K562 (cell line): Measurements from ENCODE around the gene CEBPB. TPM values are rescaled to one million over a fixed set of nuclear protein-coding genes. Genes with fewer than 3 reads are reported as not detected.

Experiments
- BRD9 ChIP-seq: fragments of 450-650 bp; IDR thresholded peaks from 2 replicates; pipeline ENCODE4 v1.6.1; 2018; ENCODE audit warnings: low read depth; ENCODE audit not compliant: partially characterized antibody
- FOXM1 ChIP-seq, 2 experiments: fragments of 450-650 bp in 1 of 2; sonication (generic) in 1 of 2; formaldehyde crosslinking in 1 of 2; IDR thresholded peaks; 2 replicates each; pipeline versions ENCODE4 v1.6.1 to v1.9.0; 2017 to 2022; ENCODE audit warnings: low read depth in 2 of 2, mild to moderate bottlenecking in 2 of 2, missing genetic modification reagents in 1 of 2, moderate library complexity in 1 of 2
- GATA2 ChIP-seq: sonication (generic); formaldehyde crosslinking; IDR thresholded peaks from 2 replicates; pipeline ENCODE4 v1.4.0; 2020; ENCODE audit warnings: mild to moderate bottlenecking, missing genetic modification reagents
- HDAC6 ChIP-seq: IDR thresholded peaks from 2 replicates; pipeline ENCODE4 v1.6.1; 2012; ENCODE audit warnings: low read depth, mild to moderate bottlenecking, control low read depth, inconsistent platforms, low read length, moderate library complexity
- ILF3 ChIP-seq: fragments of 450-650 bp; IDR thresholded peaks from 2 replicates; pipeline ENCODE4 v1.6.1; 2018; ENCODE audit warnings: antibody characterized with exemption, mild to moderate bottlenecking, moderate library complexity, borderline replicate concordance
- KAT7 ChIP-seq: sonication (generic); formaldehyde crosslinking; IDR thresholded peaks from 2 replicates; pipeline ENCODE4 v1.8.0; 2022; ENCODE audit warnings: missing genetic modification reagents, mild to moderate bottlenecking, borderline replicate concordance
- MTA1 ChIP-seq: fragments of 450-650 bp; IDR thresholded peaks from 2 replicates; pipeline ENCODE4 v1.6.1; 2017; ENCODE audit warnings: borderline replicate concordance
- MXD1 ChIP-seq: fragments of 250-450 bp; sonication (Bioruptor Pico); IDR thresholded peaks from 2 replicates; pipeline ENCODE4 v1.8.0; 2021; ENCODE audit warnings: borderline replicate concordance, mild to moderate bottlenecking, moderate library complexity; ENCODE audit not compliant: poor library complexity, severe bottlenecking
- NEUROD1 ChIP-seq: fragments of 150-350 bp; IDR thresholded peaks from 2 replicates; pipeline ENCODE4 v1.6.1; 2014; ENCODE audit warnings: borderline replicate concordance, low read length, low read depth; ENCODE audit not compliant: partially characterized antibody
- NFE2 ChIP-seq: IDR thresholded peaks from 2 replicates; pipeline ENCODE4 v1.6.1; 2014; ENCODE audit warnings: antibody characterized with exemption, low read depth
- NFIC ChIP-seq: fragments of 450-650 bp; IDR thresholded peaks from 2 replicates; pipeline ENCODE4 v1.6.1; 2017; ENCODE audit warnings: mild to moderate bottlenecking, inconsistent platforms
- PTTG1 ChIP-seq: fragments of 450-650 bp; IDR thresholded peaks from 2 replicates; pipeline ENCODE4 v1.6.1; 2016; ENCODE audit warnings: low read depth, mild to moderate bottlenecking, missing genetic modification characterization, missing compliant biosample characterization
- RCOR1 ChIP-seq, 2 experiments: IDR thresholded peaks; 2 replicates each; pipeline ENCODE4 v1.6.1; 2012; ENCODE audit warnings: low read depth in 2 of 2, low read length in 2 of 2, borderline replicate concordance in 1 of 2, improper control_type of control experiment in 1 of 2
- SMARCB1 ChIP-seq: IDR thresholded peaks from 2 replicates; pipeline ENCODE4 v1.6.1; 2011; ENCODE audit warnings: improper control_type of control experiment, low read depth; ENCODE audit not compliant: insufficient read length
- SP1 ChIP-seq: sonication (generic); formaldehyde crosslinking; IDR thresholded peaks from 2 replicates; pipeline ENCODE4 v1.8.1; 2022; ENCODE audit warnings: mild to moderate bottlenecking, missing genetic modification reagents
- TARDBP ChIP-seq: fragments of 450-650 bp; IDR thresholded peaks from 2 replicates; pipeline ENCODE4 v1.6.1; 2016
- TFE3 ChIP-seq: fragments of 450-650 bp; formaldehyde crosslinking; IDR thresholded peaks from 2 replicates; pipeline ENCODE4 v1.4.0; 2020; ENCODE audit warnings: mild to moderate bottlenecking, mixed read lengths
- ZC3H8 ChIP-seq: fragments of 450-650 bp; IDR thresholded peaks from 2 replicates; pipeline ENCODE4 v1.6.1; 2017
- ZNF282 ChIP-seq: sonication (generic); formaldehyde crosslinking; IDR thresholded peaks from 2 replicates; pipeline ENCODE4 v1.8.1; 2023; ENCODE audit warnings: missing genetic modification reagents
- ZNF75A ChIP-seq: fragments of 450-650 bp; formaldehyde crosslinking; IDR thresholded peaks from 2 replicates; pipeline ENCODE4 v1.4.0; 2020; ENCODE audit warnings: mild to moderate bottlenecking
- polyA plus RNA-seq, 8 experiments: library from polyadenylated mRNA; depleted of rRNA in 4 of 8; stranded (reverse) in 5 of 8; unstranded in 3 of 8; fragments of >200 nt; fragmentation: Nextera tagmentation in 2 of 8; fragmentation: Illumina TruSeq in 1 of 8; extraction: Ambion mirVana in 2 of 8; extraction: Trizol in 1 of 8; gene quantifications; 2 replicates each; pipeline versions ENCODE4 v1.2.1 to v1.2.3, GENCODE V29; 2011 to 2014; ENCODE audit warnings: inconsistent platforms in 1 of 8, missing spikeins in 1 of 8
- total RNA-seq, 7 experiments: library from RNA; depleted of rRNA in 6 of 7; stranded (reverse); fragments of >200 nt in 6 of 7; fragmentation: Illumina TruSeq in 2 of 7; extraction: Trizol in 2 of 7; gene quantifications; 2 replicates each; pipeline versions ENCODE4 v1.2.1 to v1.2.3, GENCODE V29; 2011 to 2021; ENCODE audit warnings: low replicate concordance in 1 of 7
- TF ChIP-seq, protein P1 (sequence below): sonication (generic); formaldehyde crosslinking; IDR thresholded peaks from 2 replicates; pipeline ENCODE4 v1.8.0; 2022; ENCODE audit warnings: missing genetic modification reagents, mild to moderate bottlenecking, moderate library complexity, borderline replicate concordance
- TF ChIP-seq, protein P2 (sequence below): fragments of 250-450 bp; sonication (Bioruptor Pico); IDR thresholded peaks from 2 replicates; pipeline ENCODE4 v1.5.0; 2021; ENCODE audit warnings: mild to moderate bottlenecking, borderline replicate concordance
- TF ChIP-seq, protein P3 (sequence below): IDR thresholded peaks from 2 replicates; pipeline ENCODE4 v1.6.1; 2011; ENCODE audit not compliant: insufficient read length; ENCODE audit errors: extremely low read depth

The CEBPB gene
- total and polyA plus RNA-seq, 9 of the 15 experiments (the other 6 are each of a cell fraction or from before 2014, with no cell fraction given): 1.2 to 72.6 (median 7.8) TPM

GRCh38 chr20:50151034-50151743, 39.4 kb upstream of the CEBPB start (continued):
- TF ChIP-seq TFE3 (no peak), PTTG1 (no peak), FOXM1 (IDR thresholded peaks at IDR 0.05; ENCODE audit: low read depth) (no peak), FOXM1 (CRISPR knock-in tag; IDR thresholded peaks at IDR 0.05; ENCODE audit: low read depth) (no peak), NFIC (peak; percentile 49), ZNF282 (CRISPR knock-in tag) (no peak), NEUROD1 (no peak), MXD1 (CRISPR knock-in tag) (no peak), GATA2 (CRISPR knock-in tag) (peak; percentile 65), BRD9 (peak; percentile 59), MTA1 (no peak), SP1 (CRISPR knock-in tag) (no peak), SMARCB1 (no peak), KAT7 (CRISPR knock-in tag) (no peak), ILF3 (no peak), ZNF75A (CRISPR knock-in tag) (no peak), TARDBP (no peak), ZC3H8 (no peak), HDAC6 (no peak), RCOR1 (IDR thresholded peaks at IDR 0.05; ENCODE audit: borderline replicate concordance in 1 of 2, low read depth in 2 of 2, low read length in 2 of 2) (peak; percentile 91 to 97), NFE2 (no peak)
- TF ChIP-seq, protein P1, sequence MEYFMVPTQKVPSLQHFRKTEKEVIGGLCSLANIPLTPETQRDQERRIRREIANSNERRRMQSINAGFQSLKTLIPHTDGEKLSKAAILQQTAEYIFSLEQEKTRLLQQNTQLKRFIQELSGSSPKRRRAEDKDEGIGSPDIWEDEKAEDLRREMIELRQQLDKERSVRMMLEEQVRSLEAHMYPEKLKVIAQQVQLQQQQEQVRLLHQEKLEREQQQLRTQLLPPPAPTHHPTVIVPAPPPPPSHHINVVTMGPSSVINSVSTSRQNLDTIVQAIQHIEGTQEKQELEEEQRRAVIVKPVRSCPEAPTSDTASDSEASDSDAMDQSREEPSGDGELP (CRISPR knock-in tag): no peak
- TF ChIP-seq, protein P2, sequence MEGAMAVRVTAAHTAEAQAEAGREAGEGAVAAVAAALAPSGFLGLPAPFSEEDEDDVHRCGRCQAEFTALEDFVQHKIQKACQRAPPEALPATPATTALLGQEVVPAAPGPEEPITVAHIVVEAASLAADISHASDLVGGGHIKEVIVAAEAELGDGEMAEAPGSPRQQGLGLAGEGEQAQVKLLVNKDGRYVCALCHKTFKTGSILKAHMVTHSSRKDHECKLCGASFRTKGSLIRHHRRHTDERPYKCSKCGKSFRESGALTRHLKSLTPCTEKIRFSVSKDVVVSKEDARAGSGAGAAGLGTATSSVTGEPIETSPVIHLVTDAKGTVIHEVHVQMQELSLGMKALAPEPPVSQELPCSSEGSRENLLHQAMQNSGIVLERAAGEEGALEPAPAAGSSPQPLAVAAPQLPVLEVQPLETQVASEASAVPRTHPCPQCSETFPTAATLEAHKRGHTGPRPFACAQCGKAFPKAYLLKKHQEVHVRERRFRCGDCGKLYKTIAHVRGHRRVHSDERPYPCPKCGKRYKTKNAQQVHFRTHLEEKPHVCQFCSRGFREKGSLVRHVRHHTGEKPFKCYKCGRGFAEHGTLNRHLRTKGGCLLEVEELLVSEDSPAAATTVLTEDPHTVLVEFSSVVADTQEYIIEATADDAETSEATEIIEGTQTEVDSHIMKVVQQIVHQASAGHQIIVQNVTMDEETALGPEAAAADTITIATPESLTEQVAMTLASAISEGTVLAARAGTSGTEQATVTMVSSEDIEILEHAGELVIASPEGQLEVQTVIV (CRISPR knock-in tag): no peak
- TF ChIP-seq, protein P3, sequence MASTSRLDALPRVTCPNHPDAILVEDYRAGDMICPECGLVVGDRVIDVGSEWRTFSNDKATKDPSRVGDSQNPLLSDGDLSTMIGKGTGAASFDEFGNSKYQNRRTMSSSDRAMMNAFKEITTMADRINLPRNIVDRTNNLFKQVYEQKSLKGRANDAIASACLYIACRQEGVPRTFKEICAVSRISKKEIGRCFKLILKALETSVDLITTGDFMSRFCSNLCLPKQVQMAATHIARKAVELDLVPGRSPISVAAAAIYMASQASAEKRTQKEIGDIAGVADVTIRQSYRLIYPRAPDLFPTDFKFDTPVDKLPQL: no peak
